Measurements from ENCODE around the gene CLCC1. TPM values are rescaled to one million over a fixed set of nuclear protein-coding genes. Genes with fewer than 3 reads are reported as not detected.

The CLCC1 gene
- total RNA-seq, 1 experiment from 2014 or later = 14.3 TPM

DNA sequence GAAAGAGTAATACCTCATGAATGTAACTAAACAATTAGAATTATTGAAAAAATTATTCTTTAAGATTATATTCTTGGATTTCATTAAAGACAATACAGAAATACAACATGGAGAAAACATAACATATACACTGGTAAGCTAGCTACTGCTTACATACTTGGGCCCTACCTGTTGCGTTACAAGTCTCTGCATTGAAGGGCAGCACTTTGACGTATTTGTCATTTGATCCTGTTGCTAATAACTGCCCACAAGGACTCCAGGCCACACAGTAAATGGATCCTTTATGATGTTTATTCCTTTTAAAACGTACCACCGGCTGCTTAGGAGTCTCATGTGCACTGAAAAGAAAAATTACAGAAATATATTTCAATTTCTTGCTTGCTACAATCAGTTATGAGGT, 19.8 kb upstream of the CLCC1 start:
- CTCF ChIA-PET = no interaction called here
- intact Hi-C loops (cut with micrococcal nuclease) = no loop called here

More for the DNA sequence above, 19.8 kb upstream of the CLCC1 start:
- Histone ChIP-seq H3K4me2 (ENCODE audit: low read length) (no peak overlapping the region), H2AFZ (ENCODE audit: low read depth, low read length, poor library complexity, severe bottlenecking) (no peak overlapping the region), H4K20me1 (ENCODE audit: insufficient read depth) (no peaks in the 10 kb centered on the region), H3K4me3 (replicated peaks in 1 of 2; ENCODE audit: low read depth in 1 of 2, low read length in 2 of 2) (no peak overlapping the region), H3K79me2 (ENCODE audit: insufficient read depth, low read length) (no peaks in the 10 kb centered on the region), H3K27me3 (ENCODE audit: insufficient read depth, low read length) (no peaks in the 10 kb centered on the region), H3K36me3 (ENCODE audit: control insufficient read depth in 1 of 2, insufficient read depth in 2 of 2, low read length in 2 of 2) (no peaks in the 10 kb centered on the region), H3K27ac (ENCODE audit: low read depth, low read length) (no peak overlapping the region), H3K9ac (ENCODE audit: low read length) (no peak overlapping the region), H3K9me2 (ENCODE audit: insufficient read depth) (no peaks in the 10 kb centered on the region), H3K9me3 (ENCODE audit: control insufficient read depth in 1 of 2, insufficient read depth in 1 of 2, low read depth in 1 of 2, low read length in 2 of 2) (no peaks in the 10 kb centered on the region), H3K4me1 (ENCODE audit: control insufficient read depth in 1 of 2, insufficient read depth in 2 of 2, low read length in 2 of 2) (no peaks in the 10 kb centered on the region)
- no TSS peak for BruUV-seq (replicated peaks)
- POLR2A ChIA-PET = no interaction called here
- RAD21 ChIA-PET (ENCODE audit: low non-redundant PET in 1 of 2, low total read pairs in 2 of 2, uncharacterized antibody in 2 of 2, unreplicated experiment in 2 of 2) = no interaction called here
- TF ChIP-seq, protein P1, sequence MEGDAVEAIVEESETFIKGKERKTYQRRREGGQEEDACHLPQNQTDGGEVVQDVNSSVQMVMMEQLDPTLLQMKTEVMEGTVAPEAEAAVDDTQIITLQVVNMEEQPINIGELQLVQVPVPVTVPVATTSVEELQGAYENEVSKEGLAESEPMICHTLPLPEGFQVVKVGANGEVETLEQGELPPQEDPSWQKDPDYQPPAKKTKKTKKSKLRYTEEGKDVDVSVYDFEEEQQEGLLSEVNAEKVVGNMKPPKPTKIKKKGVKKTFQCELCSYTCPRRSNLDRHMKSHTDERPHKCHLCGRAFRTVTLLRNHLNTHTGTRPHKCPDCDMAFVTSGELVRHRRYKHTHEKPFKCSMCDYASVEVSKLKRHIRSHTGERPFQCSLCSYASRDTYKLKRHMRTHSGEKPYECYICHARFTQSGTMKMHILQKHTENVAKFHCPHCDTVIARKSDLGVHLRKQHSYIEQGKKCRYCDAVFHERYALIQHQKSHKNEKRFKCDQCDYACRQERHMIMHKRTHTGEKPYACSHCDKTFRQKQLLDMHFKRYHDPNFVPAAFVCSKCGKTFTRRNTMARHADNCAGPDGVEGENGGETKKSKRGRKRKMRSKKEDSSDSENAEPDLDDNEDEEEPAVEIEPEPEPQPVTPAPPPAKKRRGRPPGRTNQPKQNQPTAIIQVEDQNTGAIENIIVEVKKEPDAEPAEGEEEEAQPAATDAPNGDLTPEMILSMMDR (IDR thresholded peaks at IDR 0.05 in 2 of 3, conservative IDR thresholded peaks at IDR 0.05 in 1 of 3; ENCODE audit: borderline replicate concordance in 1 of 3, insufficient read depth in 1 of 3, low read depth in 2 of 3, low read length in 2 of 3) = no peak
- TF ChIP-seq SP1 (IDR thresholded peaks at IDR 0.05; ENCODE audit: low read depth) (no peak), RAD21 (IDR thresholded peaks at IDR 0.05; ENCODE audit: low read depth) (no peak), ZNF274 (IDR thresholded peaks at IDR 0.05; ENCODE audit: low read depth, low read length) (no peak), SIN3A (IDR thresholded peaks at IDR 0.05; ENCODE audit: low read depth) (no peak), POLR2AphosphoS5 (IDR thresholded peaks at IDR 0.05; ENCODE audit: low read depth, low read length) (no peak), EGR1 (IDR thresholded peaks at IDR 0.05; ENCODE audit: low read depth) (no peak), JUND (IDR thresholded peaks at IDR 0.05) (no peak)
- TF ChIP-seq, protein P2, sequence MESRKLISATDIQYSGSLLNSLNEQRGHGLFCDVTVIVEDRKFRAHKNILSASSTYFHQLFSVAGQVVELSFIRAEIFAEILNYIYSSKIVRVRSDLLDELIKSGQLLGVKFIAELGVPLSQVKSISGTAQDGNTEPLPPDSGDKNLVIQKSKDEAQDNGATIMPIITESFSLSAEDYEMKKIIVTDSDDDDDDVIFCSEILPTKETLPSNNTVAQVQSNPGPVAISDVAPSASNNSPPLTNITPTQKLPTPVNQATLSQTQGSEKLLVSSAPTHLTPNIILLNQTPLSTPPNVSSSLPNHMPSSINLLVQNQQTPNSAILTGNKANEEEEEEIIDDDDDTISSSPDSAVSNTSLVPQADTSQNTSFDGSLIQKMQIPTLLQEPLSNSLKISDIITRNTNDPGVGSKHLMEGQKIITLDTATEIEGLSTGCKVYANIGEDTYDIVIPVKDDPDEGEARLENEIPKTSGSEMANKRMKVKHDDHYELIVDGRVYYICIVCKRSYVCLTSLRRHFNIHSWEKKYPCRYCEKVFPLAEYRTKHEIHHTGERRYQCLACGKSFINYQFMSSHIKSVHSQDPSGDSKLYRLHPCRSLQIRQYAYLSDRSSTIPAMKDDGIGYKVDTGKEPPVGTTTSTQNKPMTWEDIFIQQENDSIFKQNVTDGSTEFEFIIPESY (IDR thresholded peaks at IDR 0.05; ENCODE audit: extremely low read depth, insufficient replicate concordance, low read length) = no peak
- DNase-seq (ENCODE audit: low read depth, low spot score) (no peak), ATAC-seq (no peak)
